ENCODE data around the gene ZNF681. TPM values are rescaled to one million over a fixed set of nuclear protein-coding genes. Genes with fewer than 3 reads are reported as not detected.
"Not testable (repeated sequence)": the region's sequence is repeated elsewhere in the genome, so short reads cannot be mapped to it uniquely, and the experiment has no call there.

The ZNF681 gene
- polyA plus RNA-seq, 2 donors, result 0.67 to 1.4 TPM

DNA sequence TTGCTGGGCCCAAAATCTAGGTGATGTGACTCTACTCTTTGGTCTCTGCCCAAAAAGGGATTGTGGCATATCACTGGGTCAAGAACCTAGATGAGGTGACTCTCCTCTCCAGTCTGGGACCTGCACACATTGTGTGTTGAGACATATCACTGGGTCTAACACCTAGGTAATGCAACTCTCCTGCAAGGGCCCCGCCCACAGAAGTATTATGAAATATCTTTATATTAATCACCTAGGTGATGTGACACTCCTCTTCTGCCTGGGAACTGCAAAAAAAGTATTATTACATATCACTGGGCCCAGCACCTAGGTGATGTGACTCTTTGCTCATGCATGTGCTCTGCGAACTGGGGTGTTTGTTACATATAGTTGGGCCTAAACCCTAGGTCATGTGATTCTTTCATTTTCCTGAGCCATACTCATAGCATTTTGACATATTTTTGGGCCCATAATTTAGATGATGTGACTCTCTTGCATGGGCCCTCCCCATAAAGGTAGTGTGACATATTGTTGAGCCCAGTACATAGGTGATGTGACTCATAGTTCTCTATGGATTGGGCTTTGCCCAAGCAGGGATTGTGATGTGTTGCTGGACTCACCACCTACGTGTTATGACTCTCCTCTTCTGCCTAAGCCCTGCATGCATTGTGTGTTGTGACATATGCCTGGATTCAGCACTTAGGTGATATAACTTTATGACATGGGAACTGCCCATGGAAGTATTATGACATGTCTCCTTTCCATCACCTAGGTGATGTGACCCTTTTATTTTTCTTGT, 11.2 kb upstream of the ZNF681 start:
- Histone ChIP-seq H3K36me3 (ENCODE audit: control insufficient read depth in 2 of 2, insufficient read depth in 2 of 2, low read length in 1 of 2) (peaks cover 0 to 2% of the 10 kb centered on the region in 2 donors), H3K9me3 (ENCODE audit: control insufficient read depth in 2 of 2, insufficient read depth in 1 of 2, low read depth in 1 of 2, low read length in 1 of 2) (no peaks in the 10 kb centered on the region), H3K27me3 (ENCODE audit: control insufficient read depth in 1 of 2, insufficient read depth in 2 of 2, low read length in 2 of 2) (no peaks in the 10 kb centered on the region), H3K4me3 (ENCODE audit: low read depth in 1 of 2, low read length in 2 of 2) (no peak overlapping the region), H3K4me1 (ENCODE audit: control insufficient read depth in 2 of 2, insufficient read depth in 2 of 2, low read length in 1 of 2) (no peaks in the 10 kb centered on the region), H3K27ac (ENCODE audit: low read depth in 2 of 2, low read length in 1 of 2) (peak overlapping the region; percentile 69 to 91)
- 80 to 88% methylated on average over 3 of the region's 3 CpGs for WGBS, 2 donors

GRCh38 chr19:23766951-23767350, 8.3 kb upstream of the ZNF681 start:
- Histone ChIP-seq H3K4me1 (ENCODE audit: control insufficient read depth in 2 of 2, insufficient read depth in 2 of 2, low read length in 1 of 2) (peaks cover 0 to 2% of the 10 kb centered on the region in 2 donors), H3K9me3 (ENCODE audit: control insufficient read depth in 2 of 2, insufficient read depth in 1 of 2, low read depth in 1 of 2, low read length in 1 of 2) (no peaks in the 10 kb centered on the region), H3K36me3 (ENCODE audit: control insufficient read depth in 2 of 2, insufficient read depth in 2 of 2, low read length in 1 of 2) (no peaks in the 10 kb centered on the region), H3K4me3 (ENCODE audit: low read depth in 1 of 2, low read length in 2 of 2) (no peak overlapping the region), H3K27me3 (ENCODE audit: control insufficient read depth in 1 of 2, insufficient read depth in 2 of 2, low read length in 2 of 2) (no peaks in the 10 kb centered on the region), H3K27ac (ENCODE audit: low read depth in 2 of 2, low read length in 1 of 2) (no peak overlapping the region)
- 88 to 89% methylated on average over 13 of the region's 13 CpGs for WGBS, 2 donors

GRCh38 chr19:23764781-23765180, 6.1 kb upstream of the ZNF681 start:
- no peaks in the 10 kb centered on the region for H3K9me3 ChIP-seq (ENCODE audit: control insufficient read depth in 2 of 2, insufficient read depth in 1 of 2, low read depth in 1 of 2, low read length in 1 of 2)
- no peaks in the 10 kb centered on the region for H3K27me3 ChIP-seq (ENCODE audit: control insufficient read depth in 1 of 2, insufficient read depth in 2 of 2, low read length in 2 of 2)
- H3K4me1 ChIP-seq (ENCODE audit: control insufficient read depth in 2 of 2, insufficient read depth in 2 of 2, low read length in 1 of 2), result peaks cover 0 to 2% of the 10 kb centered on the region in 2 donors
- no peak overlapping the region for H3K27ac ChIP-seq (ENCODE audit: low read depth in 2 of 2, low read length in 1 of 2)
- WGBS, 2 donors, result 76 to 83% methylated on average over 3 of the region's 3 CpGs
- peak overlapping the region in 1 of 2 donors; percentile 74 for H3K4me3 ChIP-seq (ENCODE audit: low read depth in 1 of 2, low read length in 2 of 2)
- no peaks in the 10 kb centered on the region for H3K36me3 ChIP-seq (ENCODE audit: control insufficient read depth in 2 of 2, insufficient read depth in 2 of 2, low read length in 1 of 2)

DNA sequence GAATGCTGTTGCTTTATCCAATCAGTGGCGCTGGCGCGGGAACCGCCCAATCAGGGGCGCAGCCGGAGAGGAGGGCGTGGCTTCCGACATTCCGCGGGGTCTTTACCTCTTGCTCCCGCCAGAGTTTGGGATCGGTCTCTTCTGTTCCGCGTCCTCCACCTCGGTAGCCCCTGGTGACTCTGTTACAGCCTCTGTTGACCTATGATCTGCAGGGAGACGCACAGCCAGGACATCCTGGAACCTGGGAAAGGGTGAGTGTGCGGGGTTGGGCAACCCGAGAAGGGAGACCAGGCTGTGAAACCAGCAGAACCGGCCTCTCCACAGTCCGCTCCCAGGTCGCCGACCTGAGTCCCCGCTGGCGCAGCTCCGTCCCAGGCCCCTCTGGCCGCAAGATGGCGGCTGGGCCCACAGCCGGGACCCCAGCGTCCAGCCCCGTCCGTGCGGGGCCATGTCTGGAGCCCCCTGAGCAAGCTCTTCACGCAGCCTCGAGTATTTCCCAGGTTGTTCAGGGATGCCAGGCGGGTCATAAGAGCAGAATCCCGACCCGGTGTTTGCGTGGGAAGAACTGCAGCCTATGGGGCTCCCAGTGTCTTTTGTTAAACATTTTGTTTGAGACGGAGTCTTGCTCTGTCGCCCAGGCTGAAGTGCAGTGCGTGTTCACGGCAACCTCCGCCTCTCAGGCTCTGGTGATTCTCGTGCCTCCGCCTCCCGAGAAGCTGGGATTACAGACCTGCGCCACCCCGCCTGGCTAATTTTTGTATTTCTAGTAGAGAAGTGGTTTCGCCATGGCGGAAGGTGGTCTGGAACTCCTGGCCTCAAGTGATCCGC, 4.4 kb upstream of the ZNF681 start:
- Histone ChIP-seq H3K36me3 (ENCODE audit: control insufficient read depth in 2 of 2, insufficient read depth in 2 of 2, low read length in 1 of 2) (no peaks in the 10 kb centered on the region), H3K27ac (ENCODE audit: low read depth in 2 of 2, low read length in 1 of 2) (peak overlapping the region; percentile 92 to 97), H3K27me3 (ENCODE audit: control insufficient read depth in 1 of 2, insufficient read depth in 2 of 2, low read length in 2 of 2) (no peaks in the 10 kb centered on the region), H3K4me3 (ENCODE audit: low read depth in 1 of 2, low read length in 2 of 2) (peak overlapping the region; percentile 68 to 74), H3K9me3 (ENCODE audit: control insufficient read depth in 2 of 2, insufficient read depth in 1 of 2, low read depth in 1 of 2, low read length in 1 of 2) (no peaks in the 10 kb centered on the region), H3K4me1 (ENCODE audit: control insufficient read depth in 2 of 2, insufficient read depth in 2 of 2, low read length in 1 of 2) (peaks cover 0 to 2% of the 10 kb centered on the region in 2 donors)
- WGBS, 2 donors, result 3 to 7% methylated on average over 51 of the region's 51 CpGs

- Histone ChIP-seq H3K4me1 (ENCODE audit: control insufficient read depth in 2 of 2, insufficient read depth in 2 of 2, low read length in 1 of 2) (peaks cover 0 to 2% of the 10 kb centered on the region in 2 donors), H3K27ac (ENCODE audit: low read depth in 2 of 2, low read length in 1 of 2) (peak overlapping the region; percentile 92 to 97), H3K36me3 (ENCODE audit: control insufficient read depth in 2 of 2, insufficient read depth in 2 of 2, low read length in 1 of 2) (no peaks in the 10 kb centered on the region), H3K9me3 (ENCODE audit: control insufficient read depth in 2 of 2, insufficient read depth in 1 of 2, low read depth in 1 of 2, low read length in 1 of 2) (no peaks in the 10 kb centered on the region), H3K4me3 (ENCODE audit: low read depth in 1 of 2, low read length in 2 of 2) (peak overlapping the region; percentile 68 to 74), H3K27me3 (ENCODE audit: control insufficient read depth in 1 of 2, insufficient read depth in 2 of 2, low read length in 2 of 2) (no peaks in the 10 kb centered on the region)
- WGBS, 2 donors, result 21 to 26% methylated on average over 9 of the region's 9 CpGs
These were observed 3.8 kb upstream of the ZNF681 start for GRCh38 chr19:23762548-23762883.

DNA sequence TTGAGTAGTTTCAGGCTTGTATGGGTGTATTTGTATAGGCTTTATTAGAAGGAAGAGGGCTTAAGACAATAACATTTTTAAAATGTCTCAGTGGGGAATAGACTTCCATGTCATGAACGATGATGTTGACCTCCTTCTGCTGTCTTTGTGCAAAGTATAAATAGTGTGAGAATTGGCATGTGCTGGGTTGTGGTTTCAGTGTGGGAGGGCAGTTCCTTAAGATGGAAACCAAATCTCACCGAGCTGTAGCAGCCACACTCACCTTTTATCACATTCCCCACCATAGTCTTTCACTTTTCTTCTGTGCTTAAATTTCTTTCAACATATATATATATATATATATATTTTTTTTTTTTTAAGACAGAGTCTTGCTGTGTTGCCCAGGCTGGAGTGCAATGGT, 1.6 kb upstream of the ZNF681 start:
- H3K4me3 ChIP-seq (ENCODE audit: low read depth in 1 of 2, low read length in 2 of 2); H3K27me3 ChIP-seq (ENCODE audit: control insufficient read depth in 1 of 2, insufficient read depth in 2 of 2, low read length in 2 of 2); H3K36me3 ChIP-seq (ENCODE audit: control insufficient read depth in 2 of 2, insufficient read depth in 2 of 2, low read length in 1 of 2); H3K27ac ChIP-seq (ENCODE audit: low read depth in 2 of 2, low read length in 1 of 2); H3K4me1 ChIP-seq (ENCODE audit: control insufficient read depth in 2 of 2, insufficient read depth in 2 of 2, low read length in 1 of 2); H3K9me3 ChIP-seq (ENCODE audit: control insufficient read depth in 2 of 2, insufficient read depth in 1 of 2, low read depth in 1 of 2, low read length in 1 of 2): not testable (repeated sequence)
- 65 to 81% methylated on average over 2 of the region's 2 CpGs for WGBS, 2 donors

DNA sequence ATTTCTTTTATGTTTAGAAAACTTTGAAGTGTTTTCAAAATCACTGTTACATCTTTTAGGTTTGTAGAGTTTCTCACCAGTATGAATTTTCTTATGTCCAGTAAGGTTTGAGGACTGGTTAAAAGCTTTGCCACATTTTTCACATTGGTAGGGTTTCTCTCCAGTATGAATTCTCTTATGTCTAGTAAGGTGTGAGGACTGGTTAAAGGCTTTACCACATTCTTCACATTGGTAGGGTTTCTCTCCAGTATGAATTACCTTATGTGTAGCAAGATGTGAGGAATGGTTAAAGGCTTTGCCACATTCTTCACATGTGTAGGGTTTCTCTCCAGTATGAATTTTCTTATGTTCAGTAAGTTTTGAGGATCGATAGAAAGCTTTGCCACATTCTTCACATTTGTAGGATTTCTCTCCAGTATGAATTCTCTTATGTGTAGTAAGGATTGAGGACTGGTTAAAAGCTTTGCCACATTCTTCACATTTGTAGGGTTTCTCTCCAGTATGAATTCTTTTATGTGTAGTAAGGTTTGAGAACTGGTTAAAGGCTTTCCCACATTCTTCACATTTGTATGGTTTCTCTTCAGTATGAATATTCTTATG, 15.0 kb downstream of the ZNF681 start:
- not testable (repeated sequence) for H3K36me3 ChIP-seq (ENCODE audit: control insufficient read depth in 2 of 2, insufficient read depth in 2 of 2, low read length in 1 of 2); H3K4me3 ChIP-seq (ENCODE audit: low read depth in 1 of 2, low read length in 2 of 2); H3K9me3 ChIP-seq (ENCODE audit: control insufficient read depth in 2 of 2, insufficient read depth in 1 of 2, low read depth in 1 of 2, low read length in 1 of 2); H3K4me1 ChIP-seq (ENCODE audit: control insufficient read depth in 2 of 2, insufficient read depth in 2 of 2, low read length in 1 of 2); H3K27ac ChIP-seq (ENCODE audit: low read depth in 2 of 2, low read length in 1 of 2); H3K27me3 ChIP-seq (ENCODE audit: control insufficient read depth in 1 of 2, insufficient read depth in 2 of 2, low read length in 2 of 2)
- WGBS, 2 donors, result 94 to 95% methylated on average over 1 of the region's 1 CpG

- not testable (repeated sequence) for H3K27ac ChIP-seq (ENCODE audit: low read depth in 2 of 2, low read length in 1 of 2); H3K4me1 ChIP-seq (ENCODE audit: control insufficient read depth in 2 of 2, insufficient read depth in 2 of 2, low read length in 1 of 2); H3K4me3 ChIP-seq (ENCODE audit: low read depth in 1 of 2, low read length in 2 of 2); H3K36me3 ChIP-seq (ENCODE audit: control insufficient read depth in 2 of 2, insufficient read depth in 2 of 2, low read length in 1 of 2); H3K27me3 ChIP-seq (ENCODE audit: control insufficient read depth in 1 of 2, insufficient read depth in 2 of 2, low read length in 2 of 2); H3K9me3 ChIP-seq (ENCODE audit: control insufficient read depth in 2 of 2, insufficient read depth in 1 of 2, low read depth in 1 of 2, low read length in 1 of 2)
- 66 to 79% methylated on average over 6 of the region's 6 CpGs for WGBS, 2 donors
These were observed 27.8 kb downstream of the ZNF681 start for GRCh38 chr19:23730729-23731465.

GRCh38 chr19:23724161-23724560, 34.5 kb downstream of the ZNF681 start:
- not testable (repeated sequence) for H3K36me3 ChIP-seq (ENCODE audit: control insufficient read depth in 2 of 2, insufficient read depth in 2 of 2, low read length in 1 of 2); H3K4me1 ChIP-seq (ENCODE audit: control insufficient read depth in 2 of 2, insufficient read depth in 2 of 2, low read length in 1 of 2); H3K27ac ChIP-seq (ENCODE audit: low read depth in 2 of 2, low read length in 1 of 2); H3K9me3 ChIP-seq (ENCODE audit: control insufficient read depth in 2 of 2, insufficient read depth in 1 of 2, low read depth in 1 of 2, low read length in 1 of 2); H3K27me3 ChIP-seq (ENCODE audit: control insufficient read depth in 1 of 2, insufficient read depth in 2 of 2, low read length in 2 of 2); H3K4me3 ChIP-seq (ENCODE audit: low read depth in 1 of 2, low read length in 2 of 2)
- WGBS, 2 donors, result 14 to 18% methylated on average over 2 to 3 of the region's 6 CpGs

Data from esophagus (tissue), 2 donors.